GM18861 (cell line): ENCODE measurements around the gene TTLL1.

ENCODE experiments used
- ATAC-seq: cut with Tn5 transposase; IDR thresholded peaks from one replicate; pipeline ENCODE4 v1.9.1; 2021; ENCODE audit not compliant: unreplicated experiment

The TTLL1 gene

GRCh38 chr22:43088984-43089717, at the start of gene TTLL1:
Gene TTLL1 (minus strand): TSS chr22:43089391. CDS start chr22:43075586, 13,805 bp downstream.
- peak; percentile 73 for ATAC-seq

DNA sequence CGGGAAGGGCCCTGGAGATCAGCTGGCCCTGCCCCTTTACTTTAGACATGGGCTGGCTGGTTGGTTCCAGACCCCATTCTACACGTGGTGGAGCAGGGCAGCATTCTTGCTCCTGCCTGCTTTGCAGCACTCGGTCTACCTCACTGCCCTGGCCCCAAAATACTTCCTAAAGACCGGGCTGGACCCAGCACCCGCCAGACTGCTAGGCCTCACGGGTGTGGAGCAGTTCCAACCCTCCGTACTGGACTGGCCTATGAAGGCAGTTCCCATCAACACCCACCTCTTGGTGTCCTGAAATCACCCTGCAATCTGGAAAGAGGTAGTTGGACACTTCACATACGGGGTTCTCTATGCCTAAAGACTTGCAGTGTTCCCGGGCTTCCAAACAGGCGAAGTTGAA, 47.6 kb upstream of the TTLL1 start:
- no peak for ATAC-seq

GRCh38 chr22:43136255-43136654, 47.1 kb upstream of the TTLL1 start:
- no peak for ATAC-seq

GRCh38 chr22:43135565-43135964, 46.4 kb upstream of the TTLL1 start:
- no peak for ATAC-seq

GRCh38 chr22:43134553-43134952, 45.4 kb upstream of the TTLL1 start:
- no peak for ATAC-seq

- ATAC-seq = no peak
These were observed 44.2 kb upstream of the TTLL1 start for GRCh38 chr22:43133401-43133800.

- ATAC-seq = no peak
These were observed 42.7 kb upstream of the TTLL1 start for GRCh38 chr22:43131773-43132501.

- ATAC-seq = no peak
These were observed 40.5 kb upstream of the TTLL1 start for GRCh38 chr22:43129426-43130425.

GRCh38 chr22:43128928-43129424, 39.8 kb upstream of the TTLL1 start:
- ATAC-seq = no peak

- ATAC-seq = no peak
These were observed 38.9 kb upstream of the TTLL1 start for GRCh38 chr22:43128116-43128515.

DNA sequence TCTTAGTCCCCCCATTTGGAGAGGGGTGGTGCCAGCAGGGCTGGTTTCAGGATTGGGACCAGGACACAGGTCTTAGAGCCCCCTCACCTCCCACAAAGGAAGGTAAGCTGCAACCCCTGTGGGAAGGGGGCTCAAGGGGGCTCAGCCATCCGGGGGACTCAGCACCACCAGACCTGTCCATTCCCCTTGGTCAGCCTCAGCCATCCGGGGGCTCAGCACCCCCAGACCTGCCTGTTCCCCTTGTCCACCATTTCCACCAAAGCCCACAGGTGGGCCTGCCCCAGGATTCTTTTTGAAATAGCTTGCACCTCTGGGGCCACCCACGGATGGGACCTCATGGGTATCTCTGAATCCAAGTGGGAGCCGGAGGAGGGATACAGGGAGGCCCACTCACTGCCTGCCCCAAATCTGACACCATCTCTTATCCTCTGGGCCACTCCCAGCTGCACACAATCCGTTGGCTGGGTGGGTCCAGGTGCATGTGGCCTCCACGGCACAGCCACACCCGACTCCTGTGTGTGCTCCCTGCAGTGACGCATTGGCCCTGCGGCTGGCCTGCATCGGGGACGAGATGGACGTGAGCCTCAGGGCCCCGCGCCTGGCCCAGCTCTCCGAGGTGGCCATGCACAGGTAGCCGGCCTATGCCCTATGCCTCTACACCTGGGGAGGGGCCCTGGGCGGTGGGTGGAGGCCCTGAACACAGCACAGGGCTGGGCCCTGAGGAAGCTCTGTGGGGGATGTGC, 38.1 kb upstream of the TTLL1 start:
- no peak for ATAC-seq

GRCh38 chr22:43126501-43127165, 37.4 kb upstream of the TTLL1 start:
- no peak for ATAC-seq

- peak; percentile 61 for ATAC-seq
These were observed 29.8 kb upstream of the TTLL1 start for GRCh38 chr22:43118953-43119458.

DNA sequence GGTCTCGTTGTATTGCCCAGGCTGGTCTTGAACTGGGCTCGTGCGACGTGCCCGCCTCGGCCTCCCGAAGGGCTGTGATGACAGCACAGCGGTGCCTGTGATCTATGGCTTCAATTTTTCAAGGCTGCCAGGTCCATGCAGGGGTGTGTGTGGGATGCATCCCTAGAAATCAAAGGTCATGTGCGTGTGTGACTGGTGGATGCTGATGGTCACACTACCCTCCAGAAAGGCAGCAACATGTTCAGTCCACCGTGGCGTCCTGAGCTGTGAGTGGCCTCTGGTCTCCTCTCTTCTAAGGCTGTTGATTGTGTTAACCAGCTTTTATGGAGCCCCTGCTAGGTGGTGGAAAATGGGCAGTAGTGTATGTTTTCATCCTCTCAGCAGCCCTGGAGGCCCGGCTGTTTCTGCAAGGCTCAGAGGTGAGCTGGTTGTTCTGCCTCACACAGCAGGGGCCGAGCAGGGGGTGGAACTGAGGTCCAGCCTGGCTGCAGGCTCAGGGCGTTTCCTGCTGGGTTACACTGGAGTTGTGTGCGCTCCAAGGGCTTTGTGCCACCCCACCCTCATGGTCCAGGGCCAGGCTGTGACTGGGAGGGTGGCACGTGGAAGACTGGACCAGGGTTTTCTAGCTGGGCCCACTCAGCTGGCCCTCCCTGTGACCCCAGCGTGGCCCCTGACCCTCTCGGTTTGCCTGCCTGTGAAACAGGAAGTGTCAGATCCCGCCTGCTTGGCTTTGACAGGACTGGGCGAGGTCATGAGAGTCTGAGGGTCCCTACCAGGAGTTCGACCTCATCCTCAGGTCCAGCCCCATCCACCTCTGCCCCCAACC, 29.0 kb upstream of the TTLL1 start:
- no peak for ATAC-seq

DNA sequence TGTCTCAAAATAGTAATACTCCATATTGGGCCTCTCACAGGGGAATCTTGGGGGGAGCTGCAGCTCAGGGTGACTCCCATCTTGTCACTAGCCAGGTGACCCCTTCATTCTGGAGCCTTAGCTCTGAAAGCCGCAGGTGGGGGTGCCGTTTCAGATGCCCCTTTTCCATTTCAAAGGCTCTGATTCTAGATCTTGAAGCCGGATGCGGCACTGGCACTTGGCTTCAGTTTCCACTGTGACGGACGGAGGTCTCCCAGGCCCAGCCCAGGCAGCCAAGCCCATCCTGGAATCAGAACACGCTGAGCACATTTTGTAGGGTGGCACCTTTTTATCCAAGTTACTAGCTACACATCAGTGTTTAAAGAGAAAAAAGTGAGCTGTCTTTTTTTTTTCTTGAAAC, 27.7 kb upstream of the TTLL1 start:
- no peak for ATAC-seq

DNA sequence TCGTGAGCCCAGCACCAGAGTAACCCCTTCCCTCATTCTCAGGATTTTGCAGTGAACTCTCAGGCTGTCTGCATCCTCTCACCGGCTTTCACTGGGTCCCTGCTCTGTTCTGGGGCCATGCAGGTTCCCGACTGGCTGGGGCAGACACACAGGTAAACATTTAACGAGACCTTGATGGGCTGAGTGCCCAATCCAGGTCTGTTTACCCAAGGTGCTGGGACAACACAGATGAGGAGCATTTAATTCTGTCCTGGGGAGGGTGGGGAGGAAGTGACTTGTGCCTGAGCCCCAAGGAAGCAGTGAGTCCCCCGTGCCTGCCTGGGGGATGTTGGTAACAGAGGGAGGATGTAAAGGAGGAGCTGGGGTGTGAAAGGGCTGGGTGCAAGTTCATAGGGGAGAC, 25.8 kb upstream of the TTLL1 start:
- ATAC-seq = no peak

- no peak for ATAC-seq
These were observed 24.5 kb upstream of the TTLL1 start for GRCh38 chr22:43113526-43114251.
